ENCODE data around the gene KDM4B. TPM values are rescaled to one million over a fixed set of nuclear protein-coding genes. Genes with fewer than 3 reads are reported as not detected.

The KDM4B gene
- total RNA-seq, 2 experiments from 2014 or later, result 46.3 to 46.6 TPM

- H3K36me3 Mint-ChIP-seq (ENCODE audit: low read depth), result peaks cover 6% of the 10 kb centered on the region
- DNase-seq, result no peak
- no peak for TF ChIP-seq CTCF (IDR thresholded peaks at IDR 0.05)
- no peak for ATAC-seq
- H3K27ac Mint-ChIP-seq, result no peak overlapping the region
- peaks cover 3% of the 10 kb centered on the region for H3K9me3 Mint-ChIP-seq
- ChIA-PET POLR2A (no interaction called here), CTCF (no interaction called here)
- intact Hi-C loops (cut with micrococcal nuclease), result no loop called here
- H3K4me1 Mint-ChIP-seq (ENCODE audit: low read depth), result peaks cover 16% of the 10 kb centered on the region
- H3K27me3 Mint-ChIP-seq, result no peaks in the 10 kb centered on the region
- H3K4me3 Mint-ChIP-seq, result no peak overlapping the region
Measured at GRCh38 chr19:5117421-5117820, 148.5 kb downstream of the KDM4B start.

GRCh38 chr19:5118026-5118425, 149.1 kb downstream of the KDM4B start:
- ATAC-seq, result no peak
- no peak for DNase-seq
- H3K4me3 Mint-ChIP-seq, result no peak overlapping the region
- no peaks in the 10 kb centered on the region for H3K27me3 Mint-ChIP-seq
- H3K9me3 Mint-ChIP-seq, result peaks cover 3% of the 10 kb centered on the region
- intact Hi-C loops (cut with micrococcal nuclease), result no loop called here
- TF ChIP-seq CTCF (IDR thresholded peaks at IDR 0.05), result no peak
- ChIA-PET POLR2A (no interaction called here), CTCF (no interaction called here)
- no peak overlapping the region for H3K27ac Mint-ChIP-seq
- H3K4me1 Mint-ChIP-seq (ENCODE audit: low read depth), result peaks cover 20% of the 10 kb centered on the region
- peaks cover 3% of the 10 kb centered on the region for H3K36me3 Mint-ChIP-seq (ENCODE audit: low read depth)

GRCh38 chr19:5119297-5119998, 150.5 kb downstream of the KDM4B start:
- peaks cover 3% of the 10 kb centered on the region for H3K36me3 Mint-ChIP-seq (ENCODE audit: low read depth)

GRCh38 chr19:5120321-5120720, 151.4 kb downstream of the KDM4B start:
- no peak overlapping the region for H3K27ac Mint-ChIP-seq
- DNase-seq (no peak), ATAC-seq (no peak)
- peaks cover 3% of the 10 kb centered on the region for H3K9me3 Mint-ChIP-seq
- ChIA-PET POLR2A (no interaction called here), CTCF (no interaction called here)
- no peaks in the 10 kb centered on the region for H3K27me3 Mint-ChIP-seq
- peaks cover 3% of the 10 kb centered on the region for H3K36me3 Mint-ChIP-seq (ENCODE audit: low read depth)
- intact Hi-C loops (cut with micrococcal nuclease), result no loop called here
- H3K4me1 Mint-ChIP-seq (ENCODE audit: low read depth), result peaks cover 24% of the 10 kb centered on the region
- TF ChIP-seq CTCF (IDR thresholded peaks at IDR 0.05), result no peak
- no peak overlapping the region for H3K4me3 Mint-ChIP-seq

More at GRCh38 chr19:5119297-5119998, 150.5 kb downstream of the KDM4B start:
- no peak for ATAC-seq
- Mint-ChIP-seq H3K4me3 (no peak overlapping the region), H3K4me1 (ENCODE audit: low read depth) (peaks cover 20% of the 10 kb centered on the region), H3K27me3 (no peaks in the 10 kb centered on the region), H3K9me3 (peaks cover 3% of the 10 kb centered on the region), H3K27ac (no peak overlapping the region)
- CTCF ChIA-PET, result no interaction called here
- POLR2A ChIA-PET, result no interaction called here
- no peak for TF ChIP-seq CTCF (IDR thresholded peaks at IDR 0.05)
- intact Hi-C loops (cut with micrococcal nuclease), result no loop called here
- DNase-seq, result no peak

- no peak for ATAC-seq
- peaks cover 3% of the 10 kb centered on the region for H3K9me3 Mint-ChIP-seq
Measured at GRCh38 chr19:5120833-5121232, 151.9 kb downstream of the KDM4B start.

More at GRCh38 chr19:5120833-5121232, 151.9 kb downstream of the KDM4B start:
- Mint-ChIP-seq H3K27me3 (no peaks in the 10 kb centered on the region), H3K36me3 (ENCODE audit: low read depth) (peaks cover 3% of the 10 kb centered on the region), H3K4me3 (no peak overlapping the region), H3K4me1 (ENCODE audit: low read depth) (peaks cover 28% of the 10 kb centered on the region), H3K27ac (no peak overlapping the region)
- no peak for TF ChIP-seq CTCF (IDR thresholded peaks at IDR 0.05)
- CTCF ChIA-PET, result no interaction called here
- DNase-seq, result no peak
- intact Hi-C loops (cut with micrococcal nuclease), result no loop called here
- POLR2A ChIA-PET, result no interaction called here
